Osteoblast (primary cell): ENCODE results near the gene FUT1. TPM values are rescaled to one million over a fixed set of nuclear protein-coding genes. Genes with fewer than 3 reads are reported as not detected.

ENCODE experiments used
- DNase-seq: peaks from one replicate; pipeline ENCODE4 v3.0.0; 2011; ENCODE audit warnings: low spot score, mixed read lengths; ENCODE audit not compliant: insufficient read length; ENCODE audit errors: missing footprints
- H2AFZ ChIP-seq: 2 replicates; pipeline ENCODE4 v1.6.0; 2011; ENCODE audit warnings: mild to moderate bottlenecking, low read length
- H3K27ac ChIP-seq: 2 replicates; pipeline ENCODE4 v1.5.1; 2011; ENCODE audit warnings: mild to moderate bottlenecking, low read depth, low read length, moderate library complexity
- H3K27me3 ChIP-seq: 2 replicates; pipeline ENCODE4 v1.6.0; 2012; ENCODE audit warnings: mild to moderate bottlenecking, control low read depth, inconsistent platforms, low read length, moderate library complexity; ENCODE audit not compliant: insufficient read depth
- H3K36me3 ChIP-seq: 2 replicates; pipeline ENCODE4 v1.5.1; 2011; ENCODE audit warnings: mild to moderate bottlenecking, low read length, control low read depth, moderate library complexity; ENCODE audit not compliant: insufficient read depth
- H3K4me1 ChIP-seq: 2 replicates; pipeline ENCODE4 v1.5.1; 2011; ENCODE audit warnings: mild to moderate bottlenecking, low read length, control low read depth, moderate library complexity; ENCODE audit not compliant: insufficient read depth
- H3K4me2 ChIP-seq: 2 replicates; pipeline ENCODE4 v1.6.0; 2011; ENCODE audit warnings: mild to moderate bottlenecking, low read length; ENCODE audit not compliant: insufficient read depth
- H3K4me3 ChIP-seq: fragments of 200-600 bp; sonication (generic); 3 replicates; pipeline ENCODE4 v1.5.1; 2012; ENCODE audit warnings: mild to moderate bottlenecking, low read length, inconsistent platforms; ENCODE audit not compliant: insufficient read depth
- H3K79me2 ChIP-seq: 2 replicates; pipeline ENCODE4 v1.6.0; 2012; ENCODE audit warnings: mild to moderate bottlenecking, low read length, control low read depth, inconsistent platforms; ENCODE audit not compliant: insufficient read depth
- H3K9me3 ChIP-seq: 2 replicates; pipeline ENCODE4 v1.5.1; 2011; ENCODE audit warnings: low read depth, low read length, control low read depth
- H4K20me1 ChIP-seq: 2 replicates; pipeline ENCODE4 v1.6.0; 2012; ENCODE audit warnings: mild to moderate bottlenecking, low read length, control low read depth; ENCODE audit not compliant: insufficient read depth
- total RNA-seq: library from RNA; depleted of rRNA; stranded (reverse); fragments of >200 nt; gene quantifications from 2 replicates; pipeline ENCODE4 v1.2.3, GENCODE V29; 2012
- TF ChIP-seq, protein P1 (sequence below): IDR thresholded peaks from 2 replicates; pipeline ENCODE4 v1.5.1; 2011; ENCODE audit warnings: mild to moderate bottlenecking, low read depth, low read length, moderate library complexity; ENCODE audit errors: extremely low read depth

Gene FUT1
- total RNA-seq, 1 donor, result under 0.01 TPM

DNA sequence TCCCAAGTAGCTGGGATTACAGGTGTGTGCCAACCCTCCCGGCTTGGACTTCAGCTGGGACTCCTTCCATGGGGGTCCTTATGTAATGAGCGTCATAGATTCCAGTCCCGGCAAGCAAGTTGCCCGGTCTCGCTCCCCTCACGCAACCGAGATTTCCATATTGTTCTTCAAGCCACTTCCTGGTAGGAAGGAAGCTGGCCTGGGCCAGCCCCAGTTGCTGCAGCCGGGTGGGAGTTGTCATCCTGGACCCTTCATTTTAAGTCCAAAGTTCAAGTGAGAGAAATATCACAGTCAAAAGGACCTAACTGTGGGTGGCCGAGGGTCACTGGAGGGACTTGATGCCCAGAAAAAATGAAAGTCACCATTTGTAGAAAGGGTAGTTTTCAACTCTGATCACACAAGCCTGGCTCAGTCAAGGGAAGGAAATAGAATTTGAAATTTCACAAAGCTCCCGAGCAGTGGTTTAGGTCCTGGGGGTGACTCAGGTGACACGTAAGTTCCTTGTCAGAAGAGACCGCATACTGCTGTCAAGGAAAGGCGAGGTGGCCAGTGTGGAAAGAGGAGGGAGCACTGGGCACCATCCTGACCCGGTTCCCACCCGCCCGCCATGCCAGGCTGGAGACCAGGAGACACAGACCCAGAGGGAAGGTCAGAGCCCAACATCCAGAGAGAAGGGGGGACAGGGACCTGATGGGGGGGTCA, 8.2 kb upstream of the FUT1 start:
- Histone ChIP-seq H3K4me2 (no peak overlapping the region), H4K20me1 (no peaks in the 10 kb centered on the region), H3K4me3 (no peak overlapping the region), H2AFZ (no peak overlapping the region), H3K27ac (no peak overlapping the region), H3K27me3 (peaks cover 24% of the 10 kb centered on the region), H3K36me3 (no peaks in the 10 kb centered on the region), H3K4me1 (no peaks in the 10 kb centered on the region), H3K79me2 (no peaks in the 10 kb centered on the region), H3K9me3 (no peaks in the 10 kb centered on the region)
- TF ChIP-seq, protein P1, sequence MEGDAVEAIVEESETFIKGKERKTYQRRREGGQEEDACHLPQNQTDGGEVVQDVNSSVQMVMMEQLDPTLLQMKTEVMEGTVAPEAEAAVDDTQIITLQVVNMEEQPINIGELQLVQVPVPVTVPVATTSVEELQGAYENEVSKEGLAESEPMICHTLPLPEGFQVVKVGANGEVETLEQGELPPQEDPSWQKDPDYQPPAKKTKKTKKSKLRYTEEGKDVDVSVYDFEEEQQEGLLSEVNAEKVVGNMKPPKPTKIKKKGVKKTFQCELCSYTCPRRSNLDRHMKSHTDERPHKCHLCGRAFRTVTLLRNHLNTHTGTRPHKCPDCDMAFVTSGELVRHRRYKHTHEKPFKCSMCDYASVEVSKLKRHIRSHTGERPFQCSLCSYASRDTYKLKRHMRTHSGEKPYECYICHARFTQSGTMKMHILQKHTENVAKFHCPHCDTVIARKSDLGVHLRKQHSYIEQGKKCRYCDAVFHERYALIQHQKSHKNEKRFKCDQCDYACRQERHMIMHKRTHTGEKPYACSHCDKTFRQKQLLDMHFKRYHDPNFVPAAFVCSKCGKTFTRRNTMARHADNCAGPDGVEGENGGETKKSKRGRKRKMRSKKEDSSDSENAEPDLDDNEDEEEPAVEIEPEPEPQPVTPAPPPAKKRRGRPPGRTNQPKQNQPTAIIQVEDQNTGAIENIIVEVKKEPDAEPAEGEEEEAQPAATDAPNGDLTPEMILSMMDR, result no peak
- DNase-seq, result peak; percentile 55

- peak; percentile 45 for DNase-seq
- no peaks in the 10 kb centered on the region for H3K4me1 ChIP-seq
- no peaks in the 10 kb centered on the region for H3K36me3 ChIP-seq
- H3K4me3 ChIP-seq, result no peak overlapping the region
- H2AFZ ChIP-seq, result no peak overlapping the region
- H3K79me2 ChIP-seq, result no peaks in the 10 kb centered on the region
- no peaks in the 10 kb centered on the region for H3K9me3 ChIP-seq
- no peak overlapping the region for H3K4me2 ChIP-seq
- TF ChIP-seq, protein P1, result no peak
- no peak overlapping the region for H3K27ac ChIP-seq
- H3K27me3 ChIP-seq, result peaks cover 26% of the 10 kb centered on the region
- no peaks in the 10 kb centered on the region for H4K20me1 ChIP-seq
These were observed 5.3 kb upstream of the FUT1 start for GRCh38 chr19:48757741-48758144.

GRCh38 chr19:48757089-48757675, 4.7 kb upstream of the FUT1 start:
- no peaks in the 10 kb centered on the region for H3K36me3 ChIP-seq
- H3K9me3 ChIP-seq, result no peaks in the 10 kb centered on the region
- H3K27ac ChIP-seq, result no peak overlapping the region
- TF ChIP-seq, protein P1, result no peak
- peaks cover 26% of the 10 kb centered on the region for H3K27me3 ChIP-seq
- H3K4me3 ChIP-seq, result no peak overlapping the region
- peak; percentile 69 for DNase-seq
- no peaks in the 10 kb centered on the region for H3K4me1 ChIP-seq
- no peak overlapping the region for H2AFZ ChIP-seq
- H4K20me1 ChIP-seq, result no peaks in the 10 kb centered on the region
- no peak overlapping the region for H3K4me2 ChIP-seq
- H3K79me2 ChIP-seq, result no peaks in the 10 kb centered on the region

- H3K27me3 ChIP-seq, result peaks cover 29% of the 10 kb centered on the region
- H3K4me2 ChIP-seq, result no peak overlapping the region
- peak; percentile 59 for DNase-seq
- H3K79me2 ChIP-seq, result no peaks in the 10 kb centered on the region
- H3K4me1 ChIP-seq, result no peaks in the 10 kb centered on the region
- H3K27ac ChIP-seq, result no peak overlapping the region
- no peaks in the 10 kb centered on the region for H3K9me3 ChIP-seq
- no peak overlapping the region for H3K4me3 ChIP-seq
- H4K20me1 ChIP-seq, result no peaks in the 10 kb centered on the region
- no peaks in the 10 kb centered on the region for H3K36me3 ChIP-seq
- TF ChIP-seq, protein P1, result no peak
- H2AFZ ChIP-seq, result no peak overlapping the region
These were observed 4.2 kb upstream of the FUT1 start for GRCh38 chr19:48756686-48757085.
